DMS53 (cell line): ENCODE data around the gene CAPZB.

Experiments
- DNase-seq: peaks from one replicate; lab custom pipeline; 2025; lab: John Stamatoyannopoulos, UW

The CAPZB gene

DNA sequence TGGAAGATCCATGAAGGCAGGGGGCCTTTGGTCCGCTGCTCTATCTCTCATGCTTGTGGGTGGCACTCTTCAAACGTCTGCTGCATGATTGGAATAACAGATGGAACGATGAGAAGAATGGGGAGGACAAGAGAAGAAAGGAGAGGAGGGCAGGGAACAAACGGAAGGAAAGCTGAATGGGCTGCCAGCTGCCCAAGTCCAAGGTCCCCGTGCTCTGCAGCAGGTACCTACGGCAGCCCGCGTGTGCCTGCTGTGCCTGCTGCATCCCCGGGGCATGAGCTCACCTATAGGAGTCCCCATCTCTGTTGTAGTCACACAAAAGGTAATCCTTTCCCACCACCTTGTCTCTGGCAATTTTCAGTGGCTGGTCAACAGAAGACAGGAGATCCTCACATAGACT lies 100.1 kb downstream of the CAPZB start:
- DNase-seq: no peak

- no peak for DNase-seq
Measured at GRCh38 chr1:19384772-19385187, 100.6 kb downstream of the CAPZB start.

GRCh38 chr1:19384113-19384512 lies 101.2 kb downstream of the CAPZB start:
- DNase-seq: peak; percentile 34

GRCh38 chr1:19382222-19382621 lies 103.1 kb downstream of the CAPZB start:
- no peak for DNase-seq

GRCh38 chr1:19381261-19381660 lies 104.1 kb downstream of the CAPZB start:
- DNase-seq: no peak

GRCh38 chr1:19377812-19378718 lies 107.3 kb downstream of the CAPZB start:
- no peak for DNase-seq

- DNase-seq: peak; percentile 83
Measured at GRCh38 chr1:19376428-19377372, 108.6 kb downstream of the CAPZB start.

GRCh38 chr1:19375631-19376400 lies 109.5 kb downstream of the CAPZB start:
- no peak for DNase-seq

DNA sequence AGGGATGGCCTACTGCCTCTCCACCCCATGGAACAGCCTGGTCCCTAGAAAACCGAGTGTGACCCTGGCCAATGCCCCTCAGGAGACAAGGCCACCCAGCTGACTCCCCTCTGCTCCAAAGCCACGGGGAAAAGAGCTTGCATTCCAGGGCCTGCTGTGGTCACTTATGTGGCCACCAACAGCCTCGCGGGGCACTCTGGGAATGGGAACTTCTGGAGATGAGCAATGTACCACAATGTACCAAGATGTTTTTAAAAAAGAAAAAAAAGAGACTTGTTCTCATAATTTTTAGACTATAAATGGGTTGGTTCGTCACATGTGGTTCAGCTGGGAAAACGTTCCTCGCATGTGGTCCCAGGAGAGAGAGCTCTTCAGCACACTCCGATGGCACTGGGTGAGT lies 110.4 kb downstream of the CAPZB start:
- no peak for DNase-seq

DNA sequence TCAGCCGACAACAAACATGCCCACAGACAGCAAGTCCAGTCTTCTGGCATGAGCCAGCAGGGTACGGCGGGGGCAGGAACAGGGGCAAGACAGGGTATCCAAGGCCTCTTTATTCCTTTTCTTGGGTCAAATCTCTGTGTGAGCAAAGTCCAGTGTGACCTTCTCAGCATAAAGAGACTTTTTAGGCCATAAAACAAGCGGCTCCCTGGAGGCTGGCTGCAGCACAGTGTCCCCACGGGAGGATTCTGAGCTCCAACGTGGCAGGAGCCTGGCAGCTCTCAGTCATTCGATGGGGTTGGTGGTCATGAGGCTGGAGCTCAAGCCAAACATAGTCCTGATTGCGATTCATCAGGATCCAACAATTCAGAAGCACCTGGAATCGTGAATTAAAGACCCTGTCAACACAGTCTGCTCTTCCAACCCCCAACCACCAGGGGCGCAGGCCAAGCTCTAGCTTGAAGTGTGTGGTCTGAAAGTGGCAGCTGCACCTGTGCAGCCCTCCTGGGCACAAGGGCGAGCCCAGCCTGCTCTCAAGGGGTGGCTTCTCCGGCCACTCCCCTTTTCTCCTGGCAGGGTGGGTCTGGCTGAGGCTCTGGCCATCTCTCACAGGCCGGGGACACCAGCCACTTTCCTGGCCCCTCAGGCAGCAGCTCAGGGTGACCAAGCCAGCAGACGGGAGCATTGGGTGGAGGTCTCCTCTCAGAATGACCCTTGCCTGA lies 111.1 kb downstream of the CAPZB start:
- DNase-seq: peak; percentile 24

- DNase-seq: no peak
Measured at GRCh38 chr1:19373211-19374082, 111.9 kb downstream of the CAPZB start.

- no peak for DNase-seq
Measured at GRCh38 chr1:19372602-19373001, 112.7 kb downstream of the CAPZB start.

DNA sequence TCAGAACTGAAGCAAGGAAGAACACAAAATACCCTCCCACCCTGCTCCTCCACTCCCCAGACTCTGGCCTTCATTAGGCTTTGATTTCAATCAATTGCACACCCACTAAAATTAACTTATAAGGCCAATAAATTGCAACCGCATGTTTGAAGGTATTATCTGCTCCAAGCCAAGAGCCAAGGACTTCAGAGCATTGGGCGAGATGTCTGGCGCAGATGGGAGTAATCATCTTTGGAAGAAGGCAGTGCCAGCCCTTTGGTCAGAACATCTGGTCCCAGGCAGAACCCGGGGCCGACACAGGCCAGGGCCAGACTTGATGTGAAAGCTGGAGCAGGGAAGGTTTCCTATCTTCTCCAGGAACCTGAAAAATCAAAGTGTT lies 113.2 kb downstream of the CAPZB start:
- no peak for DNase-seq

GRCh38 chr1:19371226-19372135 lies 113.9 kb downstream of the CAPZB start:
- DNase-seq: no peak

DNA sequence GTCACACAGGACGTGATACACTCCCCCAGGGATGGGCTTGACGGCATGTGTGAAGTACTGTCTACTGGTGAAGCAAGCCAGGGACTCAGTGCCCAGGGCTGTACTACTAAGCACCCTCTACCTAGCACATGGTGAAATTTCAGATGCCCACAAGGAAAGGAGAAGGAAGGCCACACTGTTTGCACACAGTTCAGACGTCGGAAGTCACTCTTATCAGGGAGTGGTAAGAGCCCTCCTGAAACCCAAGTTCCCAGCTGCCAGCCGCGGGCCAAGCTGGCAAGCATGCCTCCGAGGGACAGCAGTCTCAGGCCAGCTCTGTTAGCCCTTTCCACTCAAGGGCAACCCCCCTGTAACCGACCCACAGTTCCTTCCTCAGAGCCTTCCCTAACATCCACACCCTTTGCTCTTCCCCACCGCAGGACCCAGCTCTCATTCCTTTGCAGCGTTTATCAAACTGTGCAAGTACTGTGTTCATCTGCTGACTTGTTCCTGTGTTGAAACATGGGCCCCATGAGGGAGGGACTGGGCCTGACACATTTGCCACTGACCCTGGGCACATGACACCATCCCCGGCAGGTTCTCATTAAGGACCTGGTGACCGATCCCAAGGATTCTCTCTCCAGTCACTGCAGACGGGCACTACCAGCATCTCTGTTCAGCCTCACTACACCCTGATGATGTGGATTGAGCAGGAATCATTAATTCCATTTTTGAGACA lies 114.7 kb downstream of the CAPZB start:
- DNase-seq: no peak

DNA sequence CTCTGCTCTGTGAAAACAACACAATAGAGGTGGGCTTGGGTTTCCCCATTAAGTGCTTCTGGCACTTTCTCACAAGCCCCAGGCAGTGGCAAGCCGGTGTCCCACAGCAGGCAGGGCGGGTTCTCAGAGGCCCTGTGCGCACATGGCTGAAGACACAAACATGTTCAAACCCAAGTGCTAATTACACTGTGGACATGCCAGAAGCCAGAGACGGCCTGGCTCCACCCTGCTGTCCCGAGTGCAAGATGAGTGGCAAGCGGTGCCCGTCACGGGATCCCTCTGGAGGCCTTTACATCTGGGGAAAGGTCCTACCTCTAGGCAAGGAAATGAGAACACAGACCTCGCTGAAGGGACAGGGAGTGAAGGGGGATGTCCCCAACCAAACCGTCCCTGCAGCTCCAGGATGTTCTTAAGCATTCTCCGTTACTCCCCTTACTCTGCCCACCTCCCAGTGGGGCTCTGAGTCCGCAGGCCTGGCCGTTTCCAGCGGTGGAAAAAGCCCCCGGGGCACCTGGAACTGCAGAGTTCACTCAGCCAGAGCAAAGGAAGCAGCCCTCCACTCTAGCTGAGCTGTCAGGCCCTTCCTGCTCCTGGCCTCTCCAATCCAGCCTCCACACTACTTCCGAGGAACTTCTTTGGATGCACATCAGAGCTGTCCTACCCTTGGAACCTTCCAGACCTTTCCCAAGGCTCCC lies 115.8 kb downstream of the CAPZB start:
- DNase-seq: no peak

- DNase-seq: no peak
Measured at GRCh38 chr1:19368964-19369363, 116.4 kb downstream of the CAPZB start.

- DNase-seq: no peak
Measured at GRCh38 chr1:19368050-19368449, 117.3 kb downstream of the CAPZB start.
